ENCODE results near the gene MIS12.
A peak's percentile ranks its signal among the peaks of the same experiment; 100 is the strongest.

MIS12 gene

GRCh38 chr17:5486206-5487124 is at the start of gene MIS12:
Gene MIS12 (plus strand): TSS chr17:5486566. CDS start chr17:5488863, 2,297 bp downstream.
- Histone ChIP-seq H4K20me1 (ENCODE audit: insufficient read depth, low read length) (no peaks in the 10 kb centered on the region), H3K36me3 (ENCODE audit: insufficient read depth, low read length) (peaks cover 72% of the 10 kb centered on the region), H3F3A (ENCODE audit: insufficient read depth, low read length) (no peaks in the 10 kb centered on the region), H3K9ac (ENCODE audit: low read length) (peak within 1 kb of the TSS; percentile 86), H3K27me3 (ENCODE audit: insufficient read depth, low read length) (no peaks in the 10 kb centered on the region), H3K9me3 (ENCODE audit: low read length) (no peaks in the 10 kb centered on the region), H3K4me1 (ENCODE audit: insufficient read depth, low read length, severe bottlenecking) (peaks cover 22% of the 10 kb centered on the region), H3K9me2 (ENCODE audit: low read depth, low read length) (no peaks in the 10 kb centered on the region), H3K4me3 (ENCODE audit: low read depth, low read length, poor library complexity, severe bottlenecking) (peak within 1 kb of the TSS; percentile 91), H2AFZ (ENCODE audit: low read length) (no peak within 1 kb of the TSS), H3K79me2 (ENCODE audit: insufficient read depth, low read length) (peaks cover 21% of the 10 kb centered on the region), H3K27ac (ENCODE audit: low read depth, low read length, poor library complexity, severe bottlenecking) (peak within 1 kb of the TSS; percentile 93), H3K4me2 (ENCODE audit: low read length) (peak within 1 kb of the TSS; percentile 85)
- no peak for TF ChIP-seq EZH2 (IDR thresholded peaks at IDR 0.05; ENCODE audit: borderline replicate concordance, low read length)
- TF ChIP-seq CTCF (IDR thresholded peaks at IDR 0.05; ENCODE audit: low read length) = no peak

GRCh38 chr17:5437721-5438317 is 48.5 kb upstream of the MIS12 start:
- H3K79me2 ChIP-seq (ENCODE audit: insufficient read depth, low read length) = peaks cover 20% of the 10 kb centered on the region
- H3K4me3 ChIP-seq (ENCODE audit: low read depth, low read length, poor library complexity, severe bottlenecking) = peak overlapping the region; percentile 95
- no peaks in the 10 kb centered on the region for H4K20me1 ChIP-seq (ENCODE audit: insufficient read depth, low read length)
- peak overlapping the region; percentile 92 for H3K4me2 ChIP-seq (ENCODE audit: low read length)
- no peaks in the 10 kb centered on the region for H3K27me3 ChIP-seq (ENCODE audit: insufficient read depth, low read length)
- TF ChIP-seq EZH2 (IDR thresholded peaks at IDR 0.05; ENCODE audit: borderline replicate concordance, low read length) (no peak), CTCF (IDR thresholded peaks at IDR 0.05; ENCODE audit: low read length) (no peak)
- H3K9ac ChIP-seq (ENCODE audit: low read length) = peak overlapping the region; percentile 97
- H3K9me3 ChIP-seq (ENCODE audit: low read length) = no peaks in the 10 kb centered on the region
- H2AFZ ChIP-seq (ENCODE audit: low read length) = no peak overlapping the region
- H3F3A ChIP-seq (ENCODE audit: insufficient read depth, low read length) = peaks cover 10% of the 10 kb centered on the region; the same call in 1 of the 2 replicates
- H3K4me1 ChIP-seq (ENCODE audit: insufficient read depth, low read length, severe bottlenecking) = peaks cover 27% of the 10 kb centered on the region
- no peak overlapping the region for H3K27ac ChIP-seq (ENCODE audit: low read depth, low read length, poor library complexity, severe bottlenecking)
- peaks cover 55% of the 10 kb centered on the region for H3K36me3 ChIP-seq (ENCODE audit: insufficient read depth, low read length)
- no peaks in the 10 kb centered on the region for H3K9me2 ChIP-seq (ENCODE audit: low read depth, low read length)

- H4K20me1 ChIP-seq (ENCODE audit: insufficient read depth, low read length) = no peaks in the 10 kb centered on the region
- TF ChIP-seq EZH2 (IDR thresholded peaks at IDR 0.05; ENCODE audit: borderline replicate concordance, low read length) (no peak), CTCF (IDR thresholded peaks at IDR 0.05; ENCODE audit: low read length) (peak; percentile 97)
- H3K4me3 ChIP-seq (ENCODE audit: low read depth, low read length, poor library complexity, severe bottlenecking) = peak within 1 kb of the TSS; percentile 95
- no peaks in the 10 kb centered on the region for H3K9me2 ChIP-seq (ENCODE audit: low read depth, low read length)
- H3F3A ChIP-seq (ENCODE audit: insufficient read depth, low read length) = 0 out of 2 replicates have a peak, but pooled peaks cover 6% of the 10 kb centered on the region
- peak within 1 kb of the TSS; percentile 61 for H3K27ac ChIP-seq (ENCODE audit: low read depth, low read length, poor library complexity, severe bottlenecking)
- no peaks in the 10 kb centered on the region for H3K27me3 ChIP-seq (ENCODE audit: insufficient read depth, low read length)
- H3K9ac ChIP-seq (ENCODE audit: low read length) = peak within 1 kb of the TSS; percentile 97
- H3K4me1 ChIP-seq (ENCODE audit: insufficient read depth, low read length, severe bottlenecking) = peaks cover 27% of the 10 kb centered on the region
- no peaks in the 10 kb centered on the region for H3K9me3 ChIP-seq (ENCODE audit: low read length)
- H2AFZ ChIP-seq (ENCODE audit: low read length) = no peak within 1 kb of the TSS
- H3K4me2 ChIP-seq (ENCODE audit: low read length) = peak within 1 kb of the TSS; percentile 92
- peaks cover 53% of the 10 kb centered on the region for H3K36me3 ChIP-seq (ENCODE audit: insufficient read depth, low read length)
- peaks cover 20% of the 10 kb centered on the region for H3K79me2 ChIP-seq (ENCODE audit: insufficient read depth, low read length)
Measured at GRCh38 chr17:5438716-5439445, 47.5 kb upstream of the MIS12 start, which contains the start of gene C1QBP. Gene C1QBP (minus strand): TSS chr17:5439155. CDS start chr17:5439073, 82 bp downstream.

All from OCI-LY1 (cell line).